BJ (cell line): ENCODE measurements around the gene PRPF8. TPM values are rescaled to one million over a fixed set of nuclear protein-coding genes. Genes with fewer than 3 reads are reported as not detected.

Experiments used
- CTCF ChIA-PET: fragments of 350-600 bp; formaldehyde crosslinking; extraction: SDS; loops from one replicate; lab custom pipeline; 2021; ENCODE audit warnings: antibody characterized with exemption, inconsistent platforms; lab: Yijun Ruan, JAX
- POLR2A ChIA-PET: fragments of 300-600 bp; sonication (Branson Sonifier 250); formaldehyde crosslinking; extraction: SDS; loops from one replicate; lab custom pipeline; 2021; ENCODE audit warnings: antibody characterized with exemption; lab: Charles Lee
- DNase-seq: peaks from one replicate; pipeline ENCODE4 v3.0.0-alpha.2; 2011; ENCODE audit warnings: low read depth
- H3K27me3 ChIP-seq: 2 replicates; pipeline ENCODE4 v1.6.0; 2011; ENCODE audit warnings: low read length; ENCODE audit not compliant: control insufficient read depth, insufficient read depth
- H3K36me3 ChIP-seq: 2 replicates; pipeline ENCODE4 v1.5.1; 2011; ENCODE audit warnings: low read length; ENCODE audit not compliant: control insufficient read depth, insufficient read depth
- H3K4me3 ChIP-seq: 2 replicates; pipeline ENCODE4 v1.5.1; 2011; ENCODE audit warnings: low read depth, mild to moderate bottlenecking, control low read depth, low read length
- CTCF ChIP-seq: IDR thresholded peaks from 2 replicates; pipeline ENCODE4 v1.5.1; 2011; ENCODE audit warnings: low read depth, mild to moderate bottlenecking, control low read depth, inconsistent platforms, low read length, moderate library complexity; ENCODE audit not compliant: insufficient read depth
- polyA plus RNA-seq: library from polyadenylated mRNA; depleted of rRNA; stranded (reverse); fragments of >200 nt; gene quantifications from 2 replicates; pipeline ENCODE4 v1.2.3, GENCODE V29; 2011

Gene PRPF8
- polyA plus RNA-seq, 1 experiment, result 194 TPM

GRCh38 chr17:1643999-1644492 lies 40.6 kb downstream of the PRPF8 start:
- DNase-seq, result no peak
- no peaks in the 10 kb centered on the region for H3K36me3 ChIP-seq
- peak overlapping the region; percentile 4; the same call in 1 of the 2 replicates for H3K4me3 ChIP-seq
- ChIA-PET CTCF (interaction anchor here (0.6 to 3.2 kb wide), 4 partner anchors 9 to 77 kb away, joined by 3 to 20 read pairs (median 4); no protein-coding TSS in a partner anchor), POLR2A (no interaction called here)
- no peaks in the 10 kb centered on the region for H3K27me3 ChIP-seq
- TF ChIP-seq CTCF, result no peak

GRCh38 chr17:1643293-1643998 lies 41.2 kb downstream of the PRPF8 start:
- no peak for TF ChIP-seq CTCF
- peak overlapping the region; percentile 33 for H3K4me3 ChIP-seq
- CTCF ChIA-PET, result interaction anchor here (0.6 to 3.2 kb wide), 4 partner anchors 8 to 78 kb away, joined by 3 to 20 read pairs (median 4); no protein-coding TSS in a partner anchor
- no peaks in the 10 kb centered on the region for H3K36me3 ChIP-seq
- H3K27me3 ChIP-seq, result no peaks in the 10 kb centered on the region
- POLR2A ChIA-PET, result no interaction called here
- no peak for DNase-seq

GRCh38 chr17:1641065-1641403 lies 43.6 kb downstream of the PRPF8 start:
- H3K27me3 ChIP-seq, result no peaks in the 10 kb centered on the region
- CTCF ChIA-PET, result interaction anchor here (1.4 to 3.6 kb wide), 2 partner anchors 8 to 12 kb away, joined by 3 to 16 read pairs; partner anchors contain the start of gene SLC43A2
- H3K4me3 ChIP-seq, result no peak overlapping the region
- no peak for TF ChIP-seq CTCF
- POLR2A ChIA-PET, result no interaction called here
- H3K36me3 ChIP-seq, result no peaks in the 10 kb centered on the region
- no peak for DNase-seq

GRCh38 chr17:1640329-1641064 lies 44.2 kb downstream of the PRPF8 start:
- CTCF ChIA-PET, result interaction anchor here (0.6 to 3.6 kb wide), 3 partner anchors 8 to 81 kb away, joined by 3 to 16 read pairs (median 3); partner anchors contain the start of gene SLC43A2
- POLR2A ChIA-PET, result interaction anchor here (0.6 kb wide), 1 partner anchor 8 kb away, joined by 4 read pairs; no protein-coding TSS in a partner anchor
- Histone ChIP-seq H3K36me3 (no peaks in the 10 kb centered on the region), H3K27me3 (no peaks in the 10 kb centered on the region), H3K4me3 (no peak overlapping the region)
- no peak for DNase-seq
- no peak for TF ChIP-seq CTCF
